ENCODE results near the gene EXD3.
A peak's percentile ranks its signal among the peaks of the same experiment; 100 is the strongest.

- TF ChIP-seq POLR2AphosphoS5 (IDR thresholded peaks at IDR 0.05) (no peak), CTCF (IDR thresholded peaks at IDR 0.05) (peak in 1 of 7 experiments; percentile 21), POLR2A (IDR thresholded peaks at IDR 0.05) (no peak), EP300 (IDR thresholded peaks at IDR 0.05) (no peak)
Observed at GRCh38 chr9:137319011-137319738, 103.8 kb downstream of the EXD3 start.

Data from stomach (tissue), 4 donors.